Activated CD4-positive, CD25-positive, alpha-beta regulatory T cell (primary cell): ENCODE data around the gene SURF1.
"Not testable (repeated sequence)": the region's sequence is repeated elsewhere in the genome, so short reads cannot be mapped to it uniquely, and the experiment has no call there.

Experiments
- DNase-seq, 4 experiments: peaks; one replicate each; lab custom pipeline; 2025; lab: John Stamatoyannopoulos, UW

The SURF1 gene

GRCh38 chr9:133321411-133321935 lies 34.8 kb downstream of the SURF1 start:
- DNase-seq, result no peak

- DNase-seq, result no peak
Measured at GRCh38 chr9:133320421-133320881, 35.8 kb downstream of the SURF1 start.

GRCh38 chr9:133317551-133317950 lies 38.7 kb downstream of the SURF1 start:
- DNase-seq, result not testable (repeated sequence)

GRCh38 chr9:133315997-133316396 lies 40.3 kb downstream of the SURF1 start:
- DNase-seq, result no peak

DNA sequence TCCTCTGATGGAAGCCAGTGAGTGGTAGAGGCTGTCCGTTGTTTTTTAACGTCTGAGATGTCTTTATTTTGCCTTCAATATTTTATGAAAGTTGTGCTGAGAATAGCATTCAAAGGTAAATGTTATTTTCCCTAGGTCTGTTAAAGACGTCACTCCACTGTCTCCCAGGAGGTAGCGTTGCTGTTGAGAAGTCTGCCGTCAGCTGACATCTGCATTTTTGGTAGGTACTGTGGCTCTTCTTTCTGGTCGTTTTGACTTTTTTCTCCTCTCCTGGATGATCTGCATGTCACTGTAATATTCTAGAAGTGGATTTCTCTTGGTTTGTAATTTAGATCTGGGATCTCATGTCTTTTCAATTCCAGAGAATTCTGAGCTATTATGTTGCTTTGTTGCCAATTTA lies 46.7 kb downstream of the SURF1 start:
- no peak for DNase-seq

DNA sequence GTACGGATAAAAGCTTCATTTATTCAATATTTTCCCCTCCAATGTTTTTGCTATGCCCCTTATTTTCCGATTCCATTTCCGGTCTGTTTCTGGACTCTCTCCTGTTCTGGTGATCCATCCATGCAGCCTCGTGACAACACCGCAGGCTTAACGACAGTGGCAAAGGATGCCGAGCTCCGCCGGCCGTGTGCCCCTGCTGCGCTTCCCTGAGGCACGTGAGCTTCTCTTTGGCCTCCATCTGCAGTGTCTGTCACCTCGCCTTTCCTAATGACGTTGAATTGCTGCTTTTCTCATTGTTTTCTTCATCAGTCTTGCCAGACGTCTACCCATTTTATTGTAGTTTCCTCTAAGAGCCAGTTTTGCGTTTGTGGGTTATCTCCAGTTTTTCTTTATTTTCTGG lies 49.0 kb downstream of the SURF1 start:
- no peak for DNase-seq

- DNase-seq, result no peak
Measured at GRCh38 chr9:133306242-133307204, 49.8 kb downstream of the SURF1 start.

GRCh38 chr9:133305731-133306130 lies 50.6 kb downstream of the SURF1 start:
- DNase-seq, result no peak

DNA sequence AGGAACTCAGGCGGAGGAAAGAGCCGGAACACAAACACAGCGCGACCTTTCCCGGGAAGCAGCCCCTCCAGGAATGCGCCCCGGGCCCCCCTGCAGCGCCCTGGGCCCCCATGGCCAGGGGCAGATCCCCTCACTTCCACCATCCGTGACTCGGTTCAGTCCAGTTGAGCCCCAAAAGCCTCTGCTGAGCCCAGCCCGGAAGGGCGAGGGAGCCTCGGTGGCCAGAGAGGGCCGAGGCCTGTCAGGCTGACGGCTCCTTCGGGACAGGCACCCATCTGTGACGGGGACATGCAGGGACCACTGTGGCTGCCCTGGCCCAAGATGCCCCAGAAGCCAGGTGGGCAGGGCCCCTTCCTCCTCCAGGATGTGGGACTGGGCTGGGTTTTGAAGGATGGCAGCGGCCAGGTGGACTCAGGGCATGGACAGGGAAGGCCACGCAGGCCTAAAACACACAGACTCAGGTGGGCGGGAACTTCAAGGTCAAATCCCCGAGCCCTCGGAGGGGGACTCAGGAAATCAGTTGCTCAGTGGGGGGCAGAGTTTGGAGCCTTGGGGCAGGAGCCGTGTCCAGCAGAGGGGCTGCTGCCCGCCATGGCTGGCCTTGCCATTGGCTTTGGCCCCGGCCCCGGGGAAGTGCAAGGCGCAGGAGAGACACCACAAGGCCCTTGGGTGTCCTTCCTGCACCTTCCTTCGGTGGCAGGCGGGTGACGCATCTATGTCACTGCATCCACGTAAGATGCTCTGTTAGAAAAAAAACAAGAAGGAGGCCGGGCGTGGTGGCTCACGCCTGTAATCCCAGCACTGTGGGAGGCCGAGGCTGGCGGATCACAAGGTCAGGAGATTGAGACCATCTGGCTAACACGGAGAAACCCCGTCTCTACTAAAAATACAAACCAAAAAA lies 51.6 kb downstream of the SURF1 start:
- DNase-seq, result no peak

- no peak for DNase-seq
Measured at GRCh38 chr9:133304158-133304470, 52.2 kb downstream of the SURF1 start.

- DNase-seq, result no peak
Measured at GRCh38 chr9:133303266-133304157, 52.8 kb downstream of the SURF1 start.
